Heart left ventricle (tissue), 13 donors: Measurements from ENCODE around the gene CDK2.
A peak's percentile ranks its signal among the peaks of the same experiment; 100 is the strongest.

Source experiments
- CTCF ChIP-seq, 12 donors: fragments of 200-600 bp; sonication (generic) in 4 of 12; IDR thresholded peaks; one replicate each; pipeline versions ENCODE4 v1.5.0 to v1.8.0; 2018 to 2022; ENCODE audit warnings: antibody characterized with exemption in 12 of 12, mild to moderate bottlenecking in 5 of 12
- POLR2A ChIP-seq, 2 donors: fragments of 450-650 bp; IDR thresholded peaks; one replicate each; pipeline ENCODE4 v1.6.1; 2017; ENCODE audit warnings: antibody characterized with exemption in 2 of 2, mild to moderate bottlenecking in 2 of 2, moderate library complexity in 2 of 2
- donor health status: ischemic (EF 13 %, LVEDD 7.1; RV severe dilation, severe dysfunction).
- donor health status: DM: no; HTN: yes; CAD: no.
- donor health status: DM: no; HTN: no; CAD: no.
- donor health status: ischemic (EF 25% LVEDD 6.9; RV normal size, moderate dysfunction).
- donor health status: ischemic (EF 25% LVEDD 5.7; RV mildly dilated, moderate dysfunction).
- donor health status: ischemic (EF 35%, LVEDD 5.7; RV mildly dilated, moderate dysfunction).
- donor health status: nonischemic (EF 11% LVEDD 7.7; RV severe dilation, severe dysfunction).
- donor health status: DM: yes; HTN: yes; CAD: no.
- donor health status: PGD.
- donor health status: ischemic (EF 29% LVEDD 5.4; RV normal size, mild dysfunction).
- donor health status: nonischemic (EF 23%, LVEDD 6.1; RV moderate dilation, normal function).

DNA sequence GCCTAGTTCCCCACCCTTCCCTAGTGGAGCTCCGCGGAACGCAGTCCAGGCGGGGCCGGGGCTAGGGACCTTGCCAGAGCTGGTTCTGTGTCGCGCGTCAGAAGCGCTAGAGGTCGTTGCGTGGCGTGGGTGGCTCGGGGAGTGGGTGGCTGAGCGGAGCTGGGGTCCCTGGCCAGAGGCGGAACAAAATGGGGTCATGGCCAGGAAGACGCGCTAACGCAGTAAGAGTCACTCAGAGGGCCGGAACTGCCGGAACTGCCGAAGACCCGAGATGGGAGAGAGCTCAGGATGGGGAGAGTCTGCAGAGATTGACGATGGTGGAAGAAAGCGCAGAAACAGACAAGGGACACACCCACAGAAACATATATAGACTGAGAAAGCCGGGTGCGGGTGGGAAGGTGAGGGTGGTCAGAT lies 30.9 kb upstream of the CDK2 start:
- peak in 2 of 12 donors; percentile 11 to 29 for TF ChIP-seq CTCF (IDR thresholded peaks at IDR 0.05)
- no peak for TF ChIP-seq POLR2A (IDR thresholded peaks at IDR 0.05)
